ENCODE results near the gene KCNA4. TPM values are rescaled to one million over a fixed set of nuclear protein-coding genes. Genes with fewer than 3 reads are reported as not detected.
"Not testable (repeated sequence)": the region's sequence is repeated elsewhere in the genome, so short reads cannot be mapped to it uniquely, and the experiment has no call there.

KCNA4 gene
- total RNA-seq = not detected

DNA sequence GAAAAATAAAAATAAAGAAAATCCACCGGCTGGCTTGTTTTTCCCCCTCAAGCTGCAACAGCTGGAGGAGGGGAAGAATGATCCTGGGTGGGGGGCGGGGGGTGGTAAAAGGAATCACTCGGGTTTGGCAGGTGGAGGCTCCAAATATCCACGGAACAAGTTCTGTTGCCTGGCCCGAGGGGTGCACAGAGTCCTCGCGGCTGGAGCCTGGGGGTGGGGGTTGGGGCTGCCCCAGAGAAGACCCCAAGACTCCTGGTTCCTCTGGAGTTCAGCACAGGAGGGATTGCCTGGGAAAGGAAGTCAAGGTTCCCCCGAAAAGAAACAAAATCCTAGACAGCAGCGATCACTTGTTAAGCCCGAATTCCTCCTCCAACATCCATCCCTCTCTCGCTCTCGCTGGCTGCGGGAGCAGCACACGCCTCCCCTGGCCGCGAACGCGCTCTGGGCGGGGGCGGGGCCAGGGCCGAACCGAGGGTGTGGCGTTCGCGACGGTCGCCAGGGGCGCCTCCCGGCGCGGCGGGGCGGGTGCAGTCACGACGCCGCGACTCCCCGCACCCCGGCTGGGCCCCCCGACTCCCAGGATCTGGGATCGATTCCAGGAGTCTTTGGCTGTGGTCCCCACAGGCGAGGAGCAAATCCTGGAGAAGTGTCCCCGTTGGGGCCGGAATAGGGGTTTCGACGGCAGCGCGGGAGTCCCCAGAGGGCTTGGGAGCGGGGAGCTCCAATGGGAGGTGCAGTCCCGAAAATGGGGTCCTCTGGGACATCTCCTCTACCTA, at the start of gene KCNA4:
TSS of gene KCNA4 (minus strand) at position 443 of the 776 bp plus-strand sequence. CDS start 4,352 bp downstream, outside the sequence.
- no peak for DNase-seq
- no peaks in the 10 kb centered on the region for H3K9me3 Mint-ChIP-seq
- no peak within 1 kb of the TSS for H3K4me3 Mint-ChIP-seq
- H3K27ac Mint-ChIP-seq = no peak within 1 kb of the TSS
- no peaks in the 10 kb centered on the region for H3K36me3 Mint-ChIP-seq (ENCODE audit: low read depth)
- POLR2A ChIA-PET = no interaction called here
- CTCF ChIA-PET = interaction anchor here (0.7 kb wide), 1 partner anchor 1164 kb away, joined by 4 read pairs; no protein-coding TSS in a partner anchor
- no peaks in the 10 kb centered on the region for H3K4me1 Mint-ChIP-seq
- peaks cover 29% of the 10 kb centered on the region for H3K27me3 Mint-ChIP-seq

DNA sequence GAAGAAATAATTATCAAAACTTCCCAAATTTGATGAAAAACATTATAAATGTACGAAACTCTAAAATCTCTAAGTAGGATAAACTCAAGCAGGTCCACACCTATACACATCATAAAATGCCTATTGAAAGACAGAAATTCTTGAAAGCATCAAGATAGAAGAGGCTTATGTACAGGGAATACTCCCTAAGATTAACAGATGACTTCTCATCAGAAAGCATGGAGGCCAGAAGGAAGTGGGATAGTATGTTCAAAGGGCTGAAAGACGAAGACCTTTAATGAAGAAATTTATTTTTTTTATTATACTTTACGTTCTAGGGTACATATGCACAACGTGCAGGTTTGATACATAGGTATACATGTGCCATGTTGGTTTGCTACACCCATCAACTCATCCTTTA, 45.3 kb upstream of the KCNA4 start:
- no peak overlapping the region for H3K27ac Mint-ChIP-seq
- no peak for DNase-seq
- H3K27me3 Mint-ChIP-seq = no peaks in the 10 kb centered on the region
- ChIA-PET POLR2A (no interaction called here), CTCF (no interaction called here)
- no peaks in the 10 kb centered on the region for H3K36me3 Mint-ChIP-seq (ENCODE audit: low read depth)
- H3K9me3 Mint-ChIP-seq = no peaks in the 10 kb centered on the region
- H3K4me3 Mint-ChIP-seq = no peak overlapping the region
- no peaks in the 10 kb centered on the region for H3K4me1 Mint-ChIP-seq

DNA sequence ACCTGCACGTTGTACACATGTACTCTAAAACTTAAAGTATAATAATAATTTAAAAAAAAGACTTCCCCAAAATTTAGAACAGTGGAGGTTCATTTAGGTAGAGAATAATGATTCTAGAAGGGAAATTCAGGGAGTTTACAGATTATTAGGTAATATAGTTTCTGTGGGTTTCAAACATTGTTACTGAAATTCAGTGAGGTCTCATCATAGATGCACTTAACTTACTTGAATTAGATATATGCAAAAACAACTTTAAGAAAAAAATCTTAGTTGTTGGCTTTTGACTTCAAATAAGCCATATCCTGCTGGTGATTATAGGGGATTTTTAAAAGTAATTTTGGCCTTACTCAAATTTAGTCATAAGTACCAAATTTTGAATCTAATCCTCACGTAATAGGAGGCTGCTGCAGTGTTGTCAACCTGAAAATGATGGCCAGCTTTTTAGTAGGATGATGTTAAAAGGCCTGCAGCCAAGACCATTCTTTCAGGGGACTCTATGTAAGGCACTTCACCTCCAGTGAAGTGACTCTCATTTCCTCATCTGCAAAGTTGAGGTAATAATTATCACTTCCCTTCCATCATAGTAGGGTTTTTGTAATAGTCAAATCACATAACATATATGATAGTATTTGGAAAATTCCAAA, 42.5 kb upstream of the KCNA4 start:
- H3K4me3 Mint-ChIP-seq = no peak overlapping the region
- H3K27ac Mint-ChIP-seq = no peak overlapping the region
- no peaks in the 10 kb centered on the region for H3K4me1 Mint-ChIP-seq
- ChIA-PET CTCF (no interaction called here), POLR2A (no interaction called here)
- no peak for DNase-seq
- no peaks in the 10 kb centered on the region for H3K27me3 Mint-ChIP-seq
- H3K9me3 Mint-ChIP-seq = peaks cover 2% of the 10 kb centered on the region
- no peaks in the 10 kb centered on the region for H3K36me3 Mint-ChIP-seq (ENCODE audit: low read depth)

DNA sequence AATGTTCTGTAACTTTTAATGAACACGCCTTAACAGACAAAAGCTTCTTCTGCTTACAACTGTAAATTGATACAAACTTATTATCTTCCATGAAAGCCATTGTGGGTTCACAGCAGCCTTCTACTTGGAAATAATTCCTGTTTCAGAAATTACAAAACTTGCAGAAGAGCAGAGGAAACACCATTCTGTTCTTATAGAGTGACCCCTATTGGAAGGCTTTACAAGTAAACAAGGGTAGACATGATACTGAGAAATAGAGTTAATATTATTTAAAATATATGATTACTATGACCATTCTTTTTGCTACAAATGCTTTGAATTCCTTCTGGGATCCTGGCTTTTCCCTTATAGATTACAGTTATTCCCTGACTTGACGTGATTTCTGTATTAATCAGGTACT, 32.4 kb upstream of the KCNA4 start:
- Mint-ChIP-seq H3K9me3 (no peaks in the 10 kb centered on the region), H3K36me3 (ENCODE audit: low read depth) (no peaks in the 10 kb centered on the region), H3K4me3 (no peak overlapping the region), H3K27ac (no peak overlapping the region), H3K27me3 (no peaks in the 10 kb centered on the region), H3K4me1 (no peaks in the 10 kb centered on the region)
- CTCF ChIA-PET = no interaction called here
- POLR2A ChIA-PET = no interaction called here
- no peak for DNase-seq

DNA sequence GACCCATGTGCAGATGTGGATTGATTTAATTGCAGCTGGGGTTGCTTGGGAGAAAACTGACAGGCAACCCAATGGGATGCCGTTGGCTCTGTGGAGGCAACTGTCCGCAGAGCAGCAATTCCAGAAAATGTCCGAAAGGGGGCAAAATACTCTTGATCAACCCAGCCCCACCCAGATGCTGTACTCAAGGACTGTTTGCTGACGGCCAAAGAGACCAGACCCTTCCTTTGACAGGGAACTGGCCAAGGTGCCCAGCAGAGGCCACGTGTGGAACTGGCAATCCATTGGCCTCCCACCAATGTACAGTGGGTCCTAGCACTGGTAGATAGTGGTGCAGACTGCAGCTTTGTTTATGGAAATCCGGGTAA, 29.7 kb upstream of the KCNA4 start:
- ChIA-PET CTCF (no interaction called here), POLR2A (no interaction called here)
- H3K27ac Mint-ChIP-seq = no peak overlapping the region

DNA sequence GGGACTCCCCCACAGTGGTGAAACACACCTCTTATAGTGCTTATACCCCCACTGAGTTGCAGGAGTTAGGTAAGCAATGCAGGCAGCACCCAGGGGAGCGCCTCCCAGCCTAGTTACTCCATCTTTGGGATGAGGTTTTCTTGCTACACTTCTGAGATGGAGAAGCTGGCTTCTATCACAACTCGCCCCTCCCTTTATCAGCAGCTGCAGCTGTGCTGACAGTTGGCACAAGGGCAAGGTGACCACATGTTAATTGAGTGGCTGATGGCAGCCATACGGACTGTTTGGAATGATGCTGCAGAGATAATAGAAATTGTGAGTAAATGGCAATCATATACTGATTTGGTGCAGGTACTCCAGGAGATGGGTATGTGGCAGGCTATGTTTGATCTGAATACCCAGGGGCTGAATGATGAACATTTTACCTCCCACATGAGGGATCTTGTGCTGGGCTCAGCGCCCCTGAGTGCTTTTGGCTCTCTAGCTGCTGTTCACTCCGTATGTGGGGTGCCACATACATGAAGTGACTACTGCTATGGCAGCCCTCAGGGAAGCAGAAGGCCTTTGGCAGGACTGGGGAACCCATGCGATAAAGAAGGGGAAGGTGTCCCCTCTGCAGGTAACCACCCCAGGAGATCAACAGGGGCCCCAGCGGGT, 29.2 kb upstream of the KCNA4 start:
- Mint-ChIP-seq H3K27me3 (no peaks in the 10 kb centered on the region), H3K4me3 (no peak overlapping the region), H3K9me3 (no peaks in the 10 kb centered on the region), H3K4me1 (no peaks in the 10 kb centered on the region), H3K36me3 (ENCODE audit: low read depth) (no peaks in the 10 kb centered on the region), H3K27ac (no peak overlapping the region)
- no peak for DNase-seq
- ChIA-PET CTCF (no interaction called here), POLR2A (no interaction called here)

More for the DNA sequence above, 29.7 kb upstream of the KCNA4 start:
- H3K9me3 Mint-ChIP-seq = no peaks in the 10 kb centered on the region
- no peaks in the 10 kb centered on the region for H3K4me1 Mint-ChIP-seq
- H3K4me3 Mint-ChIP-seq = no peak overlapping the region
- H3K36me3 Mint-ChIP-seq (ENCODE audit: low read depth) = no peaks in the 10 kb centered on the region
- no peaks in the 10 kb centered on the region for H3K27me3 Mint-ChIP-seq
- no peak for DNase-seq

DNA sequence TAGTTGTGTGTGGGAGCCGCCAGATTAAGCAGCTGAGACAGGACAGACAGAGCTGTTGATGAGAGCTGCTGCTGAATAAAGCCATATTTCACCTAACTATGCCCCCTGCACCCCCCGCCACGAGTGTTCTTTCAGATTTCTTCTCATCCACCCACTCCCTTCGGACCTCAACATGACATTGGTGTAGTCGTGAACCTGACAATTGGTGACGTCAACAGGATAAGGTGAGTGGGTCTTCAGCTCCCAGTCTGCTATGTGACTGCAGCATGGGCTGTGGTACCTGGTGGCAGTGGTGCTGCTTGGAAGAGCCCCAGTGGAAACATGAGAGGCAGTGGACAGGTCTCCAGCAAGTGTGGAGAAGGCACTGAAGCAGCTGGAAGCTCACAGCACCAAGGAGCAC, 28.3 kb upstream of the KCNA4 start:
- CTCF ChIA-PET = no interaction called here
- H3K4me3 Mint-ChIP-seq = no peak overlapping the region
- H3K27ac Mint-ChIP-seq = no peak overlapping the region
- no peak for DNase-seq
- no peaks in the 10 kb centered on the region for H3K9me3 Mint-ChIP-seq
- H3K27me3 Mint-ChIP-seq = no peaks in the 10 kb centered on the region
- H3K36me3 Mint-ChIP-seq (ENCODE audit: low read depth) = no peaks in the 10 kb centered on the region
- POLR2A ChIA-PET = no interaction called here
- no peaks in the 10 kb centered on the region for H3K4me1 Mint-ChIP-seq

DNA sequence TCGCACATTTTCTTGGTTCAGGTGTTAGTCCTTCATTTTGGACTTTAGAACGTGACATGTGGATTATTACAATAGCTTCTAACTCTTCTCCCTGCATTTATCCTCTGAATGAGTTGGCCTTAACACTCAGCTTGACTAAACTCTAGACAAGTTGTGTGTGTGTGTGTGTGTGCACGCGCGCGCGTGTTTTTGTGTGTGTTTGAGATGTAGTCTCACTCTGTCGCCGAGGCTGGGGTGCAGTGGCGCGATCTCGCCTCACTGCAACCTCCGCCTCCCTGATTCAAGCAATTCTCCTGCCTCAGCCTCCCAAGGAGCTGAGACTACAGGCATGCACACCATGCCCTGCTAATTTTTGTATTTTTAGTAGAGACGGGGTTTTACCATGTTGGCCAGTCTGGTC, 24.3 kb upstream of the KCNA4 start:
- H3K4me3 Mint-ChIP-seq = no peak overlapping the region
- POLR2A ChIA-PET = no interaction called here
- no peaks in the 10 kb centered on the region for H3K4me1 Mint-ChIP-seq
- no peaks in the 10 kb centered on the region for H3K9me3 Mint-ChIP-seq
- no peaks in the 10 kb centered on the region for H3K36me3 Mint-ChIP-seq (ENCODE audit: low read depth)
- CTCF ChIA-PET = no interaction called here
- H3K27ac Mint-ChIP-seq = no peak overlapping the region
- H3K27me3 Mint-ChIP-seq = no peaks in the 10 kb centered on the region
- no peak for DNase-seq

DNA sequence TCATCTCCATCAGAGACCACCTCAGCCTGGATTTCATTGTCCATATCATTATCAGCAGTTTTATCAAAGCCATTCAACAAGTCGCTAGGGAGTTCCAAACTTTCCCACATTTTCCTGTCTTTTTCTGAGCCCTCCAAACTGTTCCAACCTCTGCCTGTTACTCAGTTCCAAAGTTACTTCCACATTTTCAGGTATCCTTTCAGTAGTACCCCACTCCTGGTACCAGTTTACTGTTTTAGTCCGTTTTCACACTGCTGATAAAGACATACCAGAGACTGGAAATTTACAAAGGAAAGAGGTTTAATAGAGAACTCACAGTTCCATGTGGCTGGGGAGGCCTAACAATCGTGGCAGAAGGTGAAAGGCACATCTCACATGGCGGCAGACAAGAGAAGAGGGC, 17.9 kb upstream of the KCNA4 start:
- H3K27me3 Mint-ChIP-seq; H3K4me1 Mint-ChIP-seq; H3K4me3 Mint-ChIP-seq; H3K36me3 Mint-ChIP-seq (ENCODE audit: low read depth); POLR2A ChIA-PET; H3K9me3 Mint-ChIP-seq; CTCF ChIA-PET; DNase-seq; H3K27ac Mint-ChIP-seq: not testable (repeated sequence)

DNA sequence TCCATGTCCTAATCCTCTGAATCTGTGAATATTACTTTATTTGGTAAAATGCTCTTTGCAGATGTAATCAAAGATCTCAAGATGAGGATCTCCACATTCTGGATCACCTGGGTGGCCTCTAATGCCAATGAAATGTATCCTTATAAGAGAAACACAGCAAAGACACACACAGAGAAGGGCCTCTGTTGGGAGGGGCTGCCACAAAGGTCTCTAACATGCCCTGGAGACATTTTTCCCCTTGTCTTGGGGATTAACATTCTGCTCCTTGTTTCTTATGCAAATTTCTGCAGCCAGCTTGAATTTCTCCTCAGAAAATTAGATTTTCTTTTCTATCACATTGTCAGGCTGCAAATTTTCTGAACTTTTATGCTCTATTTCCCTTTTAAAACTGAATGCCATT, 17.3 kb upstream of the KCNA4 start:
- H3K27me3 Mint-ChIP-seq; H3K36me3 Mint-ChIP-seq (ENCODE audit: low read depth); H3K9me3 Mint-ChIP-seq; H3K4me1 Mint-ChIP-seq; CTCF ChIA-PET; POLR2A ChIA-PET; DNase-seq; H3K4me3 Mint-ChIP-seq; H3K27ac Mint-ChIP-seq: not testable (repeated sequence)

DNA sequence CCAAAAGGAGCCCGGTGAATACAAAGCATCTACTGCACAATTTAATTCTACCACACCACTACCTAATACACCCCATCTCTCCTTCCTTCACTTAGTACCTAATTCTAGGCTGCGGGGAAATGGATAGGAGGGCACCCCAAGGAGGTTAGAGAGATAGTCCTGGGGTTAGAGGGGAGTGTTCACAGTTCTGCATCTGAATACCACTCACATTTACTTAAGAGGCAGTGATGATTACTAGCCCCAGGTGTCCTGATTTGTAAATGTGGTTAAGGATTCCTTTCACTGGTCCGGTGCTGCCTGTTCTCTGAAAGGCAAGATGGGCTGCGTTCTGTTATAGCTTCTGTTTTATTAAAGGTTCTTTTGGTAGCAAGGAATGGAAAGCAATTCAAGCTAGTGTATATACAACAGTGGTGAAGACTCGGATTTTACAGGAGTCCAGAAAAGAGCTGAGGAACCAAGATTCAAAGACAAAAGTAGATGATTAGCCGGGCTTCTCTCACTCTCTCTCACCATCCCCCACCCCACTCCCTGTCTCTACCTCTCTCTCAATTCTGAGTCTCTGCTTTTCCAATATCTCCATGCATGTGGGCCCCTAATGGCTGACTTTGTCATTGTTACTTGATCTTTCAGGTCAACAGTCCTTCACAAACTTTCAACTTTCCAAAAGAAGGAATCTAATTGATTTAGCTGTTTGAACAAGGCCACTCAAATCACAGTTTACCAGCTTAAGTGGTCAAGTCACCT, 8.7 kb upstream of the KCNA4 start:
- no peaks in the 10 kb centered on the region for H3K9me3 Mint-ChIP-seq

DNA sequence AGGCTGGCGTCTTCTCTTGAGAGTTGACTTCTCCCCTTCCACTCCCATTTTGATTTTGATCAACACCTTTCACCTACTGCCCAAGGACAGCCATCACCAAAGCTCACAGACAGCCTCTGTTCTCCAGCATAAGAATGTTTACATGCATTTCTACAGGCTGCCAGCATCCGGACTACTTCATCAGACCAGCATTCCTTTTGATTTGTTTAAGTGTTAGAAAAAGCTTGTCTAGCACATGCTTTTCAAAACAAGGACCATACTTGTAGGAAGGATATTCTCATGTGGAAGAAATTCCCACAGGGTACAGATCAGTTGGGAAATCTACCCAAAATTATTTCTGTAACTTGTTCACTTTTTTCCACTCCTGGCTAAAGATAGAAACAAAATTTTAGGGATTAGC, 6.2 kb upstream of the KCNA4 start:
- no peak for DNase-seq
- Mint-ChIP-seq H3K9me3 (no peaks in the 10 kb centered on the region), H3K27ac (no peak overlapping the region), H3K4me1 (no peaks in the 10 kb centered on the region), H3K27me3 (peaks cover 17% of the 10 kb centered on the region), H3K36me3 (ENCODE audit: low read depth) (no peaks in the 10 kb centered on the region), H3K4me3 (no peak overlapping the region)
- ChIA-PET POLR2A (no interaction called here), CTCF (no interaction called here)

More for the DNA sequence above, 8.7 kb upstream of the KCNA4 start:
- CTCF ChIA-PET = no interaction called here
- Mint-ChIP-seq H3K27me3 (no peaks in the 10 kb centered on the region), H3K4me3 (no peak overlapping the region), H3K36me3 (ENCODE audit: low read depth) (no peaks in the 10 kb centered on the region), H3K4me1 (no peaks in the 10 kb centered on the region), H3K27ac (no peak overlapping the region)
- no peak for DNase-seq
- POLR2A ChIA-PET = no interaction called here

DNA sequence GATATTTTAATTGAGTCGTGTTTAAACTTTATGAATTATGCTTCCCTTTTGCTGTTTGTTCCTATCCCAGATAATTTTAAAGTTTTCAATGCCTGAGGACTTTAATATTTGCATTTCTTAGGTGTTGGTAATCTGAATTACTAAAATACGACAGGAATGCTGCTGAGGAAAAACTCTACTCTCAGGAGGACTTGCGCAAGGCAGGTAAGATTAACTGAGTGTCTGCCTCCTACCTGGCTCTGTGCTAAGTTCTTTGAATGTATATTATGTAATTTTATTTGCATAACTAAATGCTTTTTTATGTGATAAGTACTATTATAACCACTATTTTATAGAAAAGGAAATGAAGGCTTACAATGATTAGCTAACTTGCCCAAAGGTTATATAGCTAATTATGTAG, 2.7 kb upstream of the KCNA4 start:
- POLR2A ChIA-PET = no interaction called here
- no peak for DNase-seq
- Mint-ChIP-seq H3K4me3 (no peak overlapping the region), H3K4me1 (no peaks in the 10 kb centered on the region), H3K36me3 (ENCODE audit: low read depth) (no peaks in the 10 kb centered on the region), H3K27ac (no peak overlapping the region), H3K27me3 (peaks cover 29% of the 10 kb centered on the region), H3K9me3 (no peaks in the 10 kb centered on the region)
- CTCF ChIA-PET = no interaction called here

All from activated CD4-positive, alpha-beta T cell treated with anti-CD3 and anti-CD28 coated beads, Interleukin-2, amount 10 ng/mL, durations not matched to agents 7 days and 5 days (primary cell).